HG02610 (cell line): ENCODE results near the gene TCN2.
"Not testable (repeated sequence)": the region's sequence is repeated elsewhere in the genome, so short reads cannot be mapped to it uniquely, and the experiment has no call there.

Experiments used
- ATAC-seq: cut with Tn5 transposase; IDR thresholded peaks from one replicate; pipeline ENCODE4 v1.9.1; 2021; ENCODE audit warnings: mild to moderate bottlenecking, moderate library complexity; ENCODE audit not compliant: unreplicated experiment

The TCN2 gene

GRCh38 chr22:30575859-30576258 lies 31.1 kb upstream of the TCN2 start:
- ATAC-seq, result no peak

GRCh38 chr22:30578481-30578880 lies 28.5 kb upstream of the TCN2 start:
- ATAC-seq, result no peak

GRCh38 chr22:30580896-30581295 lies 26.1 kb upstream of the TCN2 start:
- no peak for ATAC-seq

- ATAC-seq, result no peak
Observed at GRCh38 chr22:30582051-30582450, 24.9 kb upstream of the TCN2 start.

- no peak for ATAC-seq
Observed at GRCh38 chr22:30582788-30583545, 24.0 kb upstream of the TCN2 start.

GRCh38 chr22:30584441-30584840 lies 22.5 kb upstream of the TCN2 start:
- ATAC-seq, result no peak

- ATAC-seq, result no peak
Observed at GRCh38 chr22:30586414-30586813, 20.6 kb upstream of the TCN2 start.

GRCh38 chr22:30591191-30591587 lies 15.8 kb upstream of the TCN2 start:
- no peak for ATAC-seq

- peak; percentile 92 for ATAC-seq
Observed at GRCh38 chr22:30591588-30592359, 15.2 kb upstream of the TCN2 start, which contains the start of gene PES1. PES1 (minus strand) TSS chr22:30591910; CDS start chr22:30591833, 77 bp downstream.

- not testable (repeated sequence) for ATAC-seq
Observed at GRCh38 chr22:30592360-30592713, 14.6 kb upstream of the TCN2 start.

- no peak for ATAC-seq
Observed at GRCh38 chr22:30596199-30596598, 10.8 kb upstream of the TCN2 start.

- no peak for ATAC-seq
Observed at GRCh38 chr22:30596886-30597285, 10.1 kb upstream of the TCN2 start.

GRCh38 chr22:30598986-30599385 lies 8.0 kb upstream of the TCN2 start:
- no peak for ATAC-seq

- ATAC-seq, result no peak
Observed at GRCh38 chr22:30600921-30601320, 6.1 kb upstream of the TCN2 start.

- no peak for ATAC-seq
Observed at GRCh38 chr22:30601464-30601863, 5.5 kb upstream of the TCN2 start.

GRCh38 chr22:30602049-30602448 lies 4.9 kb upstream of the TCN2 start:
- ATAC-seq, result no peak

- ATAC-seq, result no peak
Observed at GRCh38 chr22:30603801-30604200, 3.2 kb upstream of the TCN2 start.

GRCh38 chr22:30604723-30605122 lies 2.3 kb upstream of the TCN2 start:
- ATAC-seq, result no peak

- ATAC-seq, result no peak
Observed at GRCh38 chr22:30605449-30606110, 1.4 kb upstream of the TCN2 start.

GRCh38 chr22:30607300-30607930 lies 441 bp downstream of the TCN2 start:
- no peak for ATAC-seq

GRCh38 chr22:30607939-30608338 lies 965 bp downstream of the TCN2 start:
- no peak for ATAC-seq
